NCI-H2081 treated with DMSO at 0.1 percent for 48 hours (cell line): ENCODE measurements around the gene TEX13D.
A peak's percentile ranks its signal among the peaks of the same experiment; 100 is the strongest.
"Not testable (repeated sequence)": the region's sequence is repeated elsewhere in the genome, so short reads cannot be mapped to it uniquely, and the experiment has no call there.

Experiments used
- DNase-seq: peaks from one replicate; lab custom pipeline; 2025; lab: John Stamatoyannopoulos, UW

TEX13D gene

DNA sequence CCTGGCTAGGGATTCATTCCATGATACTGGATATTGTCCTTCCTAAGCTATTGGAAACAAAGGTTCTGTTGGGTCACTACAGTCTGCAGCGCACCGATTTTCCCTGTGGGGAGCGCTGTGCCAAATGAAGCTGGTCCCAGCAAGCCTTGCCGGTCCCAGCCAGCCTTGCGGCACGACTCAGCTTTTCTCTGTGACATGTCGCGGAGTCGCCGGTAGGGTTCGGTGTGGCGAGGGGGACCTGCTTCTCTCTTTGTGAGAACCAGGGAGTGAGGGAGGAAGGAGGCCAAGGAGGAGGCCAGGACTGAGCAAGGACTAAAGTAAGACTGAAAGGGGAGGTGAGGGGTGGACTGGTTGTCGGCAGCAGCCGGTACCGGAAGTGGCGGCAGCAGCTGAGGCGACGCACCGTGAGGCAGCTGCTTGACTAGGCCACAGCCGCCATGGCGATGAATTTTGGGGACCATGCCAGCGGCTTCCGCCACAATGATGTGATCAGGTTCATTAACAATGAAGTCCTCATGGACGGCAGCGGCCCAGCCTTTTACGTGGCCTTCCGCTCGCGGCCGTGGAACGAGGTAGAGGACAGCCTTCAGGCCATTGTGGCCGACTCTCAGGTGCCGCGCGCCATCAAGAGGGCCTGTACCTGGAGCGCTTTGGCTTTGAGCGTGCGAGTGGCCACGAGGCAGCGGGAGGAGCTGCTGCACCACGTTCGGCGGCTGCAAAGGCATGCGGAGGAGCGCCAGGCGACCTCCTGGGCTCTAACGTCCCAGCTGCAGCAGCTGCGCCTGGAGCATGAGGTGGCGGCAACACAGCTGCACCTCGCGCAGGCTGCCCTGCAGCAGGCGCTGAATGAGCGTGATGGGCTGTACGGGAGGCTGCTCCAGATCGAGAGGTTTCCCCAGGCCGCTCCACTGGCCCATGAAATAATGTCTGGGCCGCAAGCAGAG lies at the start of gene TEX13D:
Gene TEX13D, plus strand, starts transcription at position 180 of the 944 bp plus-strand sequence. Its CDS starts 258 bp downstream, at position 438.
- no peak for DNase-seq

- DNase-seq, result peak; percentile 78
Observed at GRCh38 chrX:124289443-124289842, 43.0 kb upstream of the TEX13D start.

GRCh38 chrX:124293810-124294209 lies 38.6 kb upstream of the TEX13D start:
- DNase-seq, result no peak

GRCh38 chrX:124299323-124299722 lies 33.1 kb upstream of the TEX13D start:
- not testable (repeated sequence) for DNase-seq

- DNase-seq, result no peak
Observed at GRCh38 chrX:124300405-124300804, 32.1 kb upstream of the TEX13D start.

- DNase-seq, result no peak
Observed at GRCh38 chrX:124307253-124307907, 25.1 kb upstream of the TEX13D start.

DNA sequence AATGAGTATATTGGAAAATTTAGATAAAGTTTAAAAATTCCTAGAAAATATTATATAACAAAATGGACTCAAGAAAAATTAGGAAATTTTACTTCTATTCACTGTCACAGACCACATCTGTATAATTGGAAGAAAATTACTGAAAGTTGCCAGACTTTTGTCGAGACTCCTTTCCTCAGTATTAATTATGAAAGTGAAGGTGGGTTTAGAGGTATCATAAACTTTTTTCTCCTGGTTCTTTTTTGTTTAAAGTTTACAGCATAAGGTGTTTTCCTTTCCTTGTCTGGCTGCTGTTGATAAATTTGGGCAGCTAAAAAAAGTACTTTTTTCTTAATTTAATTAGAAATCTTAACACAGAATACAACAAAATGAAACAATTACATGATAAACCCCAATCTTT lies 6.7 kb upstream of the TEX13D start:
- no peak for DNase-seq

- DNase-seq, result no peak
Observed at GRCh38 chrX:124328765-124329164, 3.7 kb upstream of the TEX13D start.

DNA sequence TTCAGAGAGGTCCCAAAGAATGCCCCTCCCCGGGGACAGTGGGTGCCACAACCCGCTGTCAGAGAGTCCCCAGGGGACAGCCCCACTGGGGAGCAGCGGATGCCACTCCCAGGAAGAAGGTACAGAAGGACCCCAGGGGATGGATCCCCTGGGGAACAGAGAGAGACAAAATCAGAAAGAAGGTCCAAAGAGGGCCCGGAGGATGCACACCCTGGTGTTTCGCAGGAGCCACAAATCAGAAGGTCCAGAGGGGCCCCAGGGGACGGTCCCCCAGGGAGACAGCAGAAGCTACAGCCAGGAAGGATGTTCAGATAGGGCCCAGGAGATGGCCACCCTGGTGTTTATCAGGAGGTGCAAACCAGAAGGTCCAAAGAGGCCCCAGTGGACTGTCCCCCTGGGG lies 1.4 kb downstream of the TEX13D start:
- DNase-seq, result no peak

DNA sequence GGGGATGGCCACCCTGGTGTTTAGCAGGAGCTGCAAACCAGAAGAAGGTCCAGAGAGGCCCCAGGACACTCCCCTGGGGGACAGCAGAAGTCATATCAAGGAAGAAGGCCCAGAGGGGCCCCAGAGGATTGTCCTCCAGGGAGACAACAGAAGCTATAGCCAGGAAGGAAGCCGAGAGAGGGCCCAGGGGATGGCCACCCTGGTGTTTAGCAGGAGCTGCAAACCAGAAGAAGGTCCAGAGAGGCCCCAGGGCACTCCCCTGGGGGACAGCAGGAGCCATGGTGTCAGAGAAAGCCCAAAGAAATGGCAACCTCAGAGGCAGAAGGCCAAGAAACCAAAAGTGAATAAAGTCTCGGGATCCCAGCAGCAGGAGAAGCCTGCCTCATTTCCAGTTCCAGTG lies 2.1 kb downstream of the TEX13D start:
- not testable (repeated sequence) for DNase-seq

DNA sequence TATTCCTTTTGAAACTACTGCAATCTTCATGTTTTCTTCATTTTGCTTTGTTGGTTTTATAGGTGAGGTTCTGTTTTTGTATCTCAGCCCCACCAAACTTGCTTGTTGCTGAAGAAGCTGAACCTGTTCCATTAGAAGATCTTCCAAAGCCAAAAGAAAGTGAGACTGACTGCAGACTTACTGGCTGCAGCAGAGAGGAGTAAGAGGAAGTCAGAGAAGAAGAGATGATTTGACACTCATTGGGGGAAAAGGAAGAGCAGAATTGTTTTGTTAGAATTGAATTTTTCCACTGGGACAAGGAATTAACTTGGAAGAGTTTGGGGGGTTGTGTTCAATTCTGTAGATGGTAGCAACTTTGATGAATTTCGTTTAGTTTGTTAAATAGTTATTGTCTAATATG lies 3.1 kb downstream of the TEX13D start:
- DNase-seq, result no peak

GRCh38 chrX:124337916-124338315 lies 5.5 kb downstream of the TEX13D start:
- DNase-seq, result no peak

DNA sequence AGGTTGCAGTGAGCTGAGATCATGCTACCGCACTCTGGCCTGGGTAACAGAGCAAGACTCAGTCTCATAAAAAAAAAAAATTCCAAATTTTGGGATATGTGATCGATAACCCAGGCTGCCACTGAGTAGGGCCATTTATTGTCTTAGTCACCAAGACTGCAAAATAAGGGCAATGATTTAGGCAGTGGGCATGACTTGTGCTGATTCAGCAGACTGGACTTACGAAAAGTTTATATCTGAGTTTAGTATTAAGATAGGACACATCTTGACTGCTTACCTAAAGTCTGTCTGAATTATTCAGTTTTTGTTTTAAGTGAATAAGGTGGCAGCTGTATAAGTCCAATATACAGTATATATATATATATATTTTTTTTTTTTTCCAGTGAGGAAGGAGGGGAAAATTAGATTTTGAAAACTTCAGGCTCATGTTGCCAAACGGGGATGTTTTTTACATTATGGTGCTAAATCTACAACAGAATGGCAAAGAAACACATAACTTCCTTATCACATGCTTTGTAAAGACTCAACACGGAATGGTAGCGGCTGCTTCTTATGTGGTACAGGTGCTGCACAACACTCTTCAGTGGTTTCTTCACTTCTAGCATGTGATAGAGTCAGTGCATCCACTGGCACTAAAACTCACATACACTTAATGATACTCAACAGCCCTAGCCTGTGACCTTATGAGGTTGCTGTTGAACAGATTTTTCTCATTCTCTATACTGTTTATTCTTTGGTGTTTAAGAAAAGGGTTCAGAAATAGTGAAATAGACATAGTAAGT lies 6.5 kb downstream of the TEX13D start:
- no peak for DNase-seq

GRCh38 chrX:124341396-124342132 lies 9.1 kb downstream of the TEX13D start:
- DNase-seq, result no peak

GRCh38 chrX:124342174-124342867 lies 9.9 kb downstream of the TEX13D start:
- no peak for DNase-seq

- DNase-seq, result no peak
Observed at GRCh38 chrX:124343016-124343415, 10.6 kb downstream of the TEX13D start.

- no peak for DNase-seq
Observed at GRCh38 chrX:124344246-124344645, 11.8 kb downstream of the TEX13D start.

- no peak for DNase-seq
Observed at GRCh38 chrX:124346117-124346876, 13.8 kb downstream of the TEX13D start, which contains the start of gene SH2D1A. Gene SH2D1A, plus strand, starts transcription at chrX:124346563. Its CDS starts 80 bp downstream, at chrX:124346643.

GRCh38 chrX:124346877-124347241 lies 14.4 kb downstream of the TEX13D start:
- DNase-seq, result no peak

DNA sequence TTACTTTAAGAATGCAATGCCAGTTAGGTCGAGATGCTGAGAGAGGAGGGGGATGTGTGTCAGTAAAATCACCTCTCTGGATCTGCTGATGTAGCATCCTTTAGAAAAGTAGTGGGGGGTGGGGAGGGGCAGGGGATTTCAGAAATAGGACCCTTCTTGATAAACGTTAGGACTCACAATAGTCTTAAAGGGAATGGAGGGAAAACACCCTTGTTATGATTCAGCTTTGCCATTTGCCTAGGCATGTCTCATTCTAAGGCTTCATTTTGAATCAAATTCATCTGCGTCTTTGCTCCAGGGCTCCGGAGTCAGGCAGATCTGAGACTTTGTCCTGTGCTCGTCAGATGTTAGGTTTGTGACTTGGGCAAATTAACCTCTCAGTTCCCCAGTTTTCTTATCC lies 14.8 kb downstream of the TEX13D start:
- no peak for DNase-seq
